ENCODE results near the gene MACROH2A2. TPM values are rescaled to one million over a fixed set of nuclear protein-coding genes. Genes with fewer than 3 reads are reported as not detected.

The MACROH2A2 gene
- total and polyA plus RNA-seq, 2 of the 4 experiments (the other 2 are of a cell fraction), result 16.1 to 17.4 TPM

GRCh38 chr10:70055550-70055949 lies 2.9 kb downstream of the MACROH2A2 start:
- DNase-seq, result peak; percentile 54

More at GRCh38 chr10:70055550-70055949, 2.9 kb downstream of the MACROH2A2 start:
- no peaks in the 10 kb centered on the region for H3K9me3 ChIP-seq (ENCODE audit: control insufficient read depth, insufficient read depth, low read length)
- ChIA-PET POLR2A (ENCODE audit: unreplicated experiment) (no interaction called here), CTCF (no interaction called here)
- H2AK5ac ChIP-seq (ENCODE audit: low read depth, low read length), result no peak overlapping the region
- dilution Hi-C loops (cut with HindIII; ENCODE audit: low sequenced_read_pairs, unreplicated experiment) (no loop called here), intact Hi-C loops (cut with micrococcal nuclease) (no loop called here), in situ Hi-C loops (cut with MboI; ENCODE audit: low sequenced_read_pairs) (no loop called here)
- H4K5ac ChIP-seq (ENCODE audit: low read depth, low read length), result no peak overlapping the region
- no peak overlapping the region for H3K14ac ChIP-seq (replicated peaks; ENCODE audit: low read depth, low read length)
- BruUV-seq (replicated peaks), result no TSS peak
- H3K18ac ChIP-seq (ENCODE audit: low read depth, low read length), result no peak overlapping the region
- no peak overlapping the region for H2BK120ac ChIP-seq (ENCODE audit: low read depth, low read length)
- peak; percentile 74 for TF ChIP-seq MAFK (IDR thresholded peaks at IDR 0.05; ENCODE audit: low read depth, low read length)
- no peak for TF ChIP-seq CHD1 (IDR thresholded peaks at IDR 0.05; ENCODE audit: low read depth, low read length)
- 0 out of 2 replicates have a peak, but pooled peaks have one; percentile 15 for TF ChIP-seq FOS (IDR thresholded peaks at IDR 0.05; ENCODE audit: low read depth, low read length)
- H3K4me1 ChIP-seq (ENCODE audit: control insufficient read depth, insufficient read depth, low read length), result no peaks in the 10 kb centered on the region
- no peak overlapping the region for H3K56ac ChIP-seq (ENCODE audit: extremely low read depth, insufficient read depth, low read length)
- peaks cover 4% of the 10 kb centered on the region; the same call in 1 of the 2 replicates for H4K20me1 ChIP-seq (ENCODE audit: insufficient read depth, low read length)
- no peaks in the 10 kb centered on the region; the same call in 1 of the 2 replicates for H3K9me1 ChIP-seq (ENCODE audit: insufficient read depth, low read length)
- no peak overlapping the region for H4K91ac ChIP-seq (ENCODE audit: insufficient read depth, low read depth, low read length)
- no peak overlapping the region for H2BK15ac ChIP-seq (ENCODE audit: low read depth, low read length)
- no peak overlapping the region for H3K9ac ChIP-seq (ENCODE audit: low read depth, low read length)
- no peak overlapping the region for H4K8ac ChIP-seq (ENCODE audit: low read depth in 2 of 2, low read length in 2 of 2)
- H3K4me2 ChIP-seq (ENCODE audit: low read depth, low read length), result no peak overlapping the region
- H2AK9ac ChIP-seq (replicated peaks; ENCODE audit: low read depth, low read length, poor library complexity), result no peak overlapping the region
- no peaks in the 10 kb centered on the region for H3K36me3 ChIP-seq (ENCODE audit: control insufficient read depth, insufficient read depth, low read length)
- H3K4ac ChIP-seq (ENCODE audit: low read depth, low read length), result no peak overlapping the region
- no peak overlapping the region for H3K23ac ChIP-seq (ENCODE audit: low read depth, low read length)
- no peak overlapping the region for H2BK5ac ChIP-seq (ENCODE audit: low read depth, low read length, poor library complexity, severe bottlenecking)
- no peak overlapping the region for H3K27ac ChIP-seq (ENCODE audit: insufficient read depth, low read length)
- H3K27me3 ChIP-seq (ENCODE audit: control insufficient read depth, insufficient read depth, low read length), result peaks cover 9% of the 10 kb centered on the region
- no peak overlapping the region for H3K4me3 ChIP-seq (ENCODE audit: insufficient read depth, low read depth, low read length)
- no peak overlapping the region for H2BK20ac ChIP-seq (ENCODE audit: low read depth, low read length)
- H3K79me1 ChIP-seq (ENCODE audit: low read depth in 1 of 2, low read length in 2 of 2), result peaks cover 13 to 15% of the 10 kb centered on the region in 2 experiments; a peak in 3 of 4 replicates
- WGBS, 2 experiments (ENCODE audit: extremely low coverage in 2 of 2, insufficient read length in 1 of 2), result no CpG with 5 or more reads among the region's 1 CpG
- H2AFZ ChIP-seq (replicated peaks; ENCODE audit: low read length, poor library complexity), result no peak overlapping the region
- no peak for ATAC-seq (ENCODE audit: low read depth)
